DND-41 (cell line): ENCODE data around the gene GSTM1.

Experiments used
- ATAC-seq: fragments of 200-7000 bp; cut with Tn5 transposase; 3 replicates; pipeline ENCODE4 v1.9.1; 2021; ENCODE audit warnings: low read depth; ENCODE audit not compliant: insufficient read depth
- DNase-seq: peaks from one replicate; pipeline ENCODE4 v3.0.0-alpha.2; 2020
- H2AFZ ChIP-seq: 2 replicates; pipeline ENCODE4 v1.6.0; 2012; ENCODE audit warnings: low read depth, low read length
- H3K27ac ChIP-seq: 2 replicates; pipeline ENCODE4 v1.5.1; 2012; ENCODE audit warnings: low read length, inconsistent platforms
- H3K27me3 ChIP-seq: fragments of 200-600 bp; sonication (generic); 2 replicates; pipeline ENCODE4 v1.6.0; 2012; ENCODE audit warnings: low read length, mild to moderate bottlenecking, inconsistent platforms; ENCODE audit not compliant: insufficient read depth, poor library complexity
- H3K36me3 ChIP-seq: 2 replicates; pipeline ENCODE4 v1.5.1; 2012; ENCODE audit warnings: low read length, inconsistent platforms; ENCODE audit not compliant: insufficient read depth
- H3K4me1 ChIP-seq: 2 replicates; pipeline ENCODE4 v1.5.1; 2012; ENCODE audit warnings: mild to moderate bottlenecking, low read length; ENCODE audit not compliant: insufficient read depth
- H3K4me2 ChIP-seq: 2 replicates; pipeline ENCODE4 v1.6.0; 2012; ENCODE audit warnings: mild to moderate bottlenecking, moderate library complexity, low read length, inconsistent platforms; ENCODE audit not compliant: insufficient read depth
- H3K4me3 ChIP-seq, 2 experiments: fragments of 200-600 bp in 1 of 2; shearing (Covaris generic) in 1 of 2; 2 replicates each; pipeline ENCODE4 v1.5.1; 2012 to 2016; ENCODE audit warnings: inconsistent platforms in 2 of 2, low read length in 2 of 2, mild to moderate bottlenecking in 2 of 2, low read depth in 1 of 2, moderate library complexity in 1 of 2
- H3K79me2 ChIP-seq: 2 replicates; pipeline ENCODE4 v1.6.0; 2012; ENCODE audit warnings: low read length, inconsistent platforms; ENCODE audit not compliant: insufficient read depth
- H3K9ac ChIP-seq: 2 replicates; pipeline ENCODE4 v1.6.0; 2012; ENCODE audit warnings: low read depth, mild to moderate bottlenecking, inconsistent platforms, low read length, moderate library complexity
- H3K9me3 ChIP-seq: 2 replicates; pipeline ENCODE4 v1.5.1; 2012; ENCODE audit warnings: low read length, moderate library complexity, mild to moderate bottlenecking, inconsistent platforms; ENCODE audit not compliant: insufficient read depth, severe bottlenecking
- H4K20me1 ChIP-seq: 2 replicates; pipeline ENCODE4 v1.6.0; 2012; ENCODE audit warnings: low read length; ENCODE audit not compliant: insufficient read depth
- EZH2 ChIP-seq: IDR thresholded peaks from 3 replicates; pipeline ENCODE4 v1.6.1; 2012; ENCODE audit warnings: borderline replicate concordance, low read depth, mild to moderate bottlenecking, moderate library complexity, low read length, inconsistent platforms; ENCODE audit not compliant: severe bottlenecking
- TF ChIP-seq, protein P1 (sequence below): IDR thresholded peaks from 2 replicates; pipeline ENCODE4 v1.5.1; 2012; ENCODE audit warnings: borderline replicate concordance, low read length, moderate library complexity, mild to moderate bottlenecking; ENCODE audit not compliant: poor library complexity, severe bottlenecking; ENCODE audit errors: extremely low read depth

GSTM1 gene

DNA sequence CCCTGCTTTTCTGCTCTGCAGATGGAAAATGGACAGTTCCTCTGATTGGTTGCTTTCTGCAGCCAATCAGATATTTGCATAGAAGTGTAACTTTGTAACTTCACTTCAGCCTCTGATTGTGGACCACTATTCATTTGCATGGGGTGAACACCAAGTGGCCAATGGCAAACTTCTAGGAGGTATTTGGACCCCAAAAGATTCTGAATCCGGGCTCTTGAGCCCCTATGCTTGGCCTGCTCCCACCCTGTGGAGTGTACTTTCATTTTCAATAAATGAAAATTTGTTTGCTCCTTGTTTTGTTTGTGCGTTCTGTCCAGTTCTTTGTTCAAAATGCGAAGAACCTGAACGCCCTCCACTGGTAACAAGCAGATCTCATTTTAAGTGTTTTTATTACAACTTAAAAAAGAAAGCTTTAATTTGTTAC lies 38.1 kb upstream of the GSTM1 start:
- Histone ChIP-seq H3K27ac (no peak overlapping the region), H4K20me1 (no peaks in the 10 kb centered on the region), H3K4me2 (no peak overlapping the region), H3K79me2 (no peaks in the 10 kb centered on the region), H3K4me3 (no peak overlapping the region), H3K4me1 (no peaks in the 10 kb centered on the region), H2AFZ (no peak overlapping the region), H3K36me3 (no peaks in the 10 kb centered on the region), H3K27me3 (peaks cover 2% of the 10 kb centered on the region), H3K9me3 (no peaks in the 10 kb centered on the region), H3K9ac (no peak overlapping the region)
- ATAC-seq (no peak), DNase-seq (no peak)
- TF ChIP-seq, protein P1, sequence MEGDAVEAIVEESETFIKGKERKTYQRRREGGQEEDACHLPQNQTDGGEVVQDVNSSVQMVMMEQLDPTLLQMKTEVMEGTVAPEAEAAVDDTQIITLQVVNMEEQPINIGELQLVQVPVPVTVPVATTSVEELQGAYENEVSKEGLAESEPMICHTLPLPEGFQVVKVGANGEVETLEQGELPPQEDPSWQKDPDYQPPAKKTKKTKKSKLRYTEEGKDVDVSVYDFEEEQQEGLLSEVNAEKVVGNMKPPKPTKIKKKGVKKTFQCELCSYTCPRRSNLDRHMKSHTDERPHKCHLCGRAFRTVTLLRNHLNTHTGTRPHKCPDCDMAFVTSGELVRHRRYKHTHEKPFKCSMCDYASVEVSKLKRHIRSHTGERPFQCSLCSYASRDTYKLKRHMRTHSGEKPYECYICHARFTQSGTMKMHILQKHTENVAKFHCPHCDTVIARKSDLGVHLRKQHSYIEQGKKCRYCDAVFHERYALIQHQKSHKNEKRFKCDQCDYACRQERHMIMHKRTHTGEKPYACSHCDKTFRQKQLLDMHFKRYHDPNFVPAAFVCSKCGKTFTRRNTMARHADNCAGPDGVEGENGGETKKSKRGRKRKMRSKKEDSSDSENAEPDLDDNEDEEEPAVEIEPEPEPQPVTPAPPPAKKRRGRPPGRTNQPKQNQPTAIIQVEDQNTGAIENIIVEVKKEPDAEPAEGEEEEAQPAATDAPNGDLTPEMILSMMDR: no peak
- TF ChIP-seq EZH2: no peak

DNA sequence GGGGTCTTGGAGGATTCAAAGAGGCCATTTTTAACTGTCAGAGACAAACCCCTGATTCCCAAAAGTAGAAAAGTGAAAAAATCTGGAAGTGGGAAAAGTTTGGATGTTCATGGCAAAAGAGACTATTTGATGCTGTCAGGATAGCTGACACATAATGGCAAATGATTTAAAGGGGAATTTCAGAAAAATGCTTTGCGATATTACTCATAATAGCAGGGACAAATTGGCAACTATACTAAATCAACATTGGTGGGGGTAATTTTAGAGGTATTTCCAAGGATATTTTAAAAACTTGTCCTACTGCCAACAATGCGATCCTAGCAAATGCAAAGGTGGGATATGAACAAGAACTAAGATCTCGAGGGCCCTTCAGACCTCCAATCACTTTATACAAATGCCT lies 37.0 kb upstream of the GSTM1 start:
- Histone ChIP-seq H3K27ac (no peak overlapping the region), H3K27me3 (peaks cover 2% of the 10 kb centered on the region), H3K4me3 (no peak overlapping the region), H2AFZ (no peak overlapping the region), H4K20me1 (no peaks in the 10 kb centered on the region), H3K9me3 (no peaks in the 10 kb centered on the region), H3K4me1 (no peaks in the 10 kb centered on the region), H3K36me3 (no peaks in the 10 kb centered on the region), H3K4me2 (no peak overlapping the region), H3K9ac (no peak overlapping the region), H3K79me2 (no peaks in the 10 kb centered on the region)
- TF ChIP-seq, protein P1: no peak
- TF ChIP-seq EZH2: no peak
- ATAC-seq (no peak), DNase-seq (no peak)

DNA sequence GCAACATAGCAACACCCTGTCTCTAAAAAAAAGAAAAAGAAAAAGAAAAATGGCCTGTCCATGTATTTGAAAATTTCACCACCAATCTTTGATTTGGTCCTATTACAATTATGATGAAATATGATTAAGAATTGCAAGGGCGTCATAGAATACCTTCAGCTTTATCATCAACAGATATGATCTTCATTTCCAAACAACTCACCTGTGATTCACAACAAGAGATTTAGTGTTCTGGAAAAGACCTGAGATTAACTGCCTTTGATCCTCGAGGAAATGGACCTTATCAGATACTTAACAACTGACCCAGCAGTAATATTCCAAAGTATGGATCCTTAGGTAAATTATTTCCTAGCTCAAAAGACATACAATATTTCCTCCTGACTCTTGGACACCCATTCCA lies 35.2 kb upstream of the GSTM1 start:
- DNase-seq (no peak), ATAC-seq (no peak)
- no peaks in the 10 kb centered on the region for H3K36me3 ChIP-seq
- H2AFZ ChIP-seq: no peak overlapping the region
- H3K79me2 ChIP-seq: no peaks in the 10 kb centered on the region
- no peaks in the 10 kb centered on the region for H4K20me1 ChIP-seq
- no peak for TF ChIP-seq EZH2
- TF ChIP-seq, protein P1: no peak
- H3K27me3 ChIP-seq: peaks cover 3% of the 10 kb centered on the region
- no peaks in the 10 kb centered on the region for H3K4me1 ChIP-seq
- no peaks in the 10 kb centered on the region for H3K9me3 ChIP-seq
- H3K4me2 ChIP-seq: no peak overlapping the region
- H3K4me3 ChIP-seq: no peak overlapping the region
- no peak overlapping the region for H3K27ac ChIP-seq
- H3K9ac ChIP-seq: no peak overlapping the region

DNA sequence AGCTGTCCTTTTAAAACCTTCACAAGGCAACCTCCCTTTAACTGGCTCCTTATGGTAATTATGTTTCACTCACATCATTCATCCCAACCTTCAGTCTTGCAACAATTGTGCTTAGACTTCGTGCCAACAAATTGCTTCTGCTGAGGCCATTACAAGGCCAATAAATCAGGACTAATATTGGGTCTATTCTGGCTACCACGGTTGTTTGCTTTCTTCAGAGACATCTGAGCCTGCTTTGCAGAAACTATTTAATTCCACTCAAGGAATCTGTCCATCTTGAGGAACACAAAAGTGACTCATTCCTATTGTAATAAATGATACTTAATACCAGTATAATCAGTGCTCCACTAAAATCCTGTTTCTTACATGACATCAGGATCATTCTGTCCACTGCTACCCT lies 34.3 kb upstream of the GSTM1 start:
- TF ChIP-seq EZH2: no peak
- TF ChIP-seq, protein P1: no peak
- Histone ChIP-seq H3K4me1 (no peaks in the 10 kb centered on the region), H3K36me3 (no peaks in the 10 kb centered on the region), H3K4me3 (no peak overlapping the region), H3K4me2 (no peak overlapping the region), H3K27ac (no peak overlapping the region), H3K9ac (no peak overlapping the region), H4K20me1 (no peaks in the 10 kb centered on the region), H3K9me3 (no peaks in the 10 kb centered on the region), H3K79me2 (no peaks in the 10 kb centered on the region), H3K27me3 (peaks cover 4% of the 10 kb centered on the region), H2AFZ (no peak overlapping the region)
- DNase-seq (no peak), ATAC-seq (no peak)
